Ramos (cell line): Measurements from ENCODE around the gene AEBP2.
"Not testable (repeated sequence)": the region's sequence is repeated elsewhere in the genome, so short reads cannot be mapped to it uniquely, and the experiment has no call there.

Source experiments
- in situ Hi-C: fragments of 300-500 bp; cut with MboI; formaldehyde crosslinking; loops from one replicate; pipeline ENCODE4 v1.14.3; 2022; ENCODE audit warnings: low sequenced_read_pairs; ENCODE audit not compliant: unreplicated experiment

AEBP2 gene

DNA sequence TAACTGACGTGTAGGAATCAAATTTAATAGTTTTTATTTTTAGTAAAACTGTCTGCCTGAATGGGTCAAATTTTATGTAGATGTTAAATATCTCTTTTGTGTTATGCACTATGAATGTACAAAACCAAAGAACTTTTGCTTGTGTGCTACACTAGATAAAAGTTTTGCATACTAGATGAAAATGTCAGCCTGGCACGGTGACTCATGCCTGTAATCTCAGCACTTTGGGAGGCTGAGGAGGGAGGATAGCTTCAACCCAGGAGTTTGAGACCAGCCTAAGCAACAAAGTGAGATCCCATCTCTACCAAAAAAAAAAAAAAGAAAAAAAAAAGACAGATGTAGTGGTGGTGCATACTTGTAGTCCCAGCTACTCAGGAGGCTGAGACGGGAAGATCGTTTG, 11.1 kb downstream of the AEBP2 start:
- in situ Hi-C loops, result no loop called here

DNA sequence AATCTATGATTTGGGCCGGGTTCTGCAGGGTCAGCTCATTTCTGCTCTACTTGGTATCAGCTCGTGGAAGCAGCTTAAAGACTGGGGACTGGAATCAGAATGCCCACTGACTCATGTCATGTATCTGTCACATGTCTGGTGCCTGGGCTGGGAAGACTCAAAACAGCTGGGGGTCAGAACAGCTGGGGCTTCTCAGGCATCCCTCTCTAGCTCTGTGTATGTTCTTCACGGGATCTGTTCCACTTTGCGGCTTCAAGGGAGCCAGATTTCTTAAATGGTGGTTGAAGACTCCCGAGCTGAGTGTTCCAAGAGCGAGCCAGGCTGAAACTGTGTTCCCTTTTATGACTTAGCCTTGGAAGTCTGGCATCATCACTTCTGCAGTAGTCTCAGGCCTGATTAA, 11.9 kb downstream of the AEBP2 start:
- in situ Hi-C loops, result no loop called here

DNA sequence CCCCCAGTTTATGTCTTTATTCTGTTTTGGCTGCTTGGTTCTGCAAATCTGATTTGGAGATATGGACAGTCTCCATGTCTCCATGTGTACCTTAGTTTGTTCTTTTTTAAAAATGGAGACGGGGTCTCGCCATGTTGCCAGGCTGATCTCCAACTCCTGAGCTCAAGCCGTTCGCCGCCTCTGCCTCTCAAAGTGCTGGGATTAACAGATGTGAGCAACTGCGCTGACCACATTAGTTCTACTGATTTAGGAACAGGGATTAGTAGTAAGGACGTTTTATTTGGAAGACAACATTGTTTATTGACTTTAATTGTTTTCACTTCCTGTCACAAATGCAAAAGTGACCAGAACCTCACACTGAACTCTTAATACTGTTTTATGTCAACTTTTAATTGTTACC, 14.7 kb downstream of the AEBP2 start:
- in situ Hi-C loops, result no loop called here

DNA sequence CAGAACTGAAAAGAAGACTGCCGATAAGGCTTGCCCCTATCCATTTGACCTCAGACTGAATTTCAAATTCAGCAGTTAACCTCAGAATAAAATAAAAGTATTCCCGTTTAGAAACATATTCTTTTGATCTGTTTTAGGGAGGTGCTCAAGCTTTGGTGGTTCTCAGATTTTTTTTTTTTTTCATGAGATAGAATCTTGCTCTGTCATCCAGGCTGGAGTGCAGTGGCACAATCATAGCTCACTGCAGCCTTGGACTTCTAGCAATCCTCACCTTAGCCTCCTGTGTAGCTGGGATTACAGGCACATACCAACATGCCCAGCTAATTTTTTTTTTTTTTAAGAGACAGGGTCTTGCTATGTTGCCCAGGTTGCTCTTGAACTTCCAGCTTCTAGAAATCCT, 15.5 kb downstream of the AEBP2 start:
- in situ Hi-C loops, result no loop called here

DNA sequence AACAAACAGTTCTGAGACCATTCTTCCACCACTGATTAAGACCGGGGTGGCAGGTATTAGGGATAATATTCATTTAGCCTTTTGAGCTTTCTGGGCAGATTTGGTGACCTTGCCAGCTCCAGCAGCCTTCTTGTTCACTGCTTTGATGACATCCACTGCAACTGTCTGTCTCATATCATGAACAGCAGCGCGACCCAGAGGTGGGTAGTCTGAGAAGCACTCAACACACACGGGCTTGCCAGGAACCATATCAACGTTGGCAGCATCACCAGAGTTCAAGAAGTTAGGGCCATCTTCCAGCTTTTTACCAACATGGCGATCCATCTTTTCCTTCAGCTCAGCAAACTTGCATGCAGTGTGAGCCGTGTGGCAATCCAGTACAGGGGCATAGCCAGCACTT, 16.9 kb downstream of the AEBP2 start:
- in situ Hi-C loops, result no loop called here

DNA sequence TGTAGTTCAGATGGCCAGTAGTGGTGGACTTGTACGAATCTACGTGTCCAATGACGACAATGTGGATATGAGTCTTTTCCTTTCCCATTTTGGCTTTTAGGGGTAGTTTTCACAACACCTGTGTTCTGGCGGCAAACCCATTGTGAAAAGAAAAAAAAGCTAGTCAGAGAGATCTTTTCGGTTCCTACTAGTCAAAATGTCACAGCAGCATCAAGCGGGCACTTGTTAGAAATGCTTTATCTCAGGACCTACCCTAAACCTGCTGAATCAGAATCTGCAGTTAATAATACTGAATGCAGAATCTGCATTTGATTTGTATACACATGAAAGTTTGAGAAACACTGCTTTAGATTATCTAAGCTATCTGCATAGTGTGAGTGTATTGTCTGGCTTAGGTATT, 18.3 kb downstream of the AEBP2 start:
- in situ Hi-C loops, result no loop called here

DNA sequence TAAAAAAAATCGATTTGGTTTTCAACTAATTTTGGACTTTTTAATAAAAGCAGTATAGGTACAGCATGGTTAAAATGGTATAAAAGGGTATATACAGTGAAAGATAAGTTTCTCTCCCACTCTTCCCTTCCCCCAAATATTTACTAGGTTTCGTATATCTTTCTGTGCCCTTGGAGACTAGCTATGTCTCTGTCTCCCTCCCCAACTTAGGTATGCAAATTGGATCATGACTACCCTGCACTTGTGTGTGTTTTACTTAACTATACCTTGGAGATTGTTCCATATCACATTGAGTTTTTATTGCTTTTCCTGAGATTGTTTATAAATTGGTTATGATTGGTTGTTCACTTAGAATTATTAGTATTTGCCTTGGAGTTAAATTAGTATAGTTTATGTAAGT, 19.4 kb downstream of the AEBP2 start:
- in situ Hi-C loops, result no loop called here

DNA sequence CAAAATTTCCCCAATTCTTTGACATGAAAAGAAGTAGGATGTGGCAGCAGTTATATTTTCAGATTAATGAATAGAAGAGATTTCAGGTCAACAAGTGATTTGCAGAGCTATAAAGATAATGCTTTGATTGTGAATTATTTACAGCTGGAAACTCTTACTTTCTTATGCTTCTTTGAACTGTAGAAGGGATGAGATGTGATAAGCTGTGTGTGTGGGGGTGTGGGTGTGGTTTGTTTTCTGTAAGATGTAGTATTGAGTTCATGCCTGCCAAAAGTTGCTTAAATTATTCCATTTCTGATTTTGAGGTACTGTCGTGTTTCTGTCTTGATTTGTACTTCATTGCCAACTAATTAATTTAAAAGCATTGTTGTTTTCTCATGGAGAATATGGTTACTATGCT, 22.7 kb downstream of the AEBP2 start:
- in situ Hi-C loops, result no loop called here

DNA sequence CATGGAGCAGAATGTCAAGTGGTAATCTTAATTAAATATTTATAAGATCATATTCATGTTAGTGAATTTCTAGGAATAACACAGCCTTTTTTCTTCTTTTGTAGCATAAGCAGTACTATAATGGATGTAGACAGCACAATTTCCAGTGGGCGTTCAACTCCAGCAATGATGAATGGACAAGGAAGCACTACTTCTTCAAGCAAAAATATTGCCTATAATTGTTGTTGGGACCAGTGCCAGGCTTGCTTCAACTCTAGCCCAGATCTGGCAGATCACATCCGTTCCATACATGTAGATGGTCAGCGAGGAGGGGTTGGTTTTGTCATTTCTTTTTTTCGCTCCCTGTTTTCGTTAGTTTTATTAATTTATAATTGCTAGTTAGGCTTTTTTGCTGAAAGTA, 23.1 kb downstream of the AEBP2 start:
- in situ Hi-C loops, result no loop called here

DNA sequence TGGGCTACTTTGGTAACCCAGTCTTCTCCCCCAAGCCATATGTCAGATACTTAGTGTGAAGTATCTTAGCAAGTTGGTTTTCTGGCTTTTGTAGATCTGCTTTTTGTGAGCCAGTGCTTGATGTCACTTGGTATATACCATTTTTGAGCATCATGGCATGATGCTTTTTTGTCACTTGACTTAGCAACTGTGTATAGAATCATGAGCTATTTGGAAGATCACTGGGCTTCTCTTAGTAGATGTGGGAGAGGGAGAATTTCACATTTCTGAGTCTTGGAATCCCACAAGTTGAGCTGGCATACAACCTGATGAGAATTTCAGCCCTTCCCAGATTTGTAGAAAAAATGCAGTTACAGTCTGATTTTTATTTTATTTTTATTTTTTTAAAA, 24.9 kb downstream of the AEBP2 start:
- in situ Hi-C loops, result no loop called here

DNA sequence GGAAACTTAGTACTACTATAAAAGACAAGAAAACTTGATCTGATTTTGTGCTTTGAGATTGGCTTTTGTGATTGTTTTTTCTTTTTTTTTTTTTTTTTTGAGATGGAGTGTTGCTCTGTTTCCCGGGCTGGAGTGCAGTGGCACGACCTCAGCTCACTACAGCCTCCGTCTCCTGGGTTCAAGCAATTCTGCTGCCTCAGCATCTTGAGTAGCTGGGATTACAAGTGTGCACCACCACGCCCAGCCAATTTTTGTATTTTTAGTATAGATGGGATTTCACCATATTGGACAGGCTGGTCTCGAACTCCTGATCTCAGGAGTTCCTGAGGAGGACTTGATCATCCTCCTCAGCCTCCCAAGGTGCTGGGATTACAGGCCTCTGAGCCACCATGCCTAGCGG, 26.4 kb downstream of the AEBP2 start:
- in situ Hi-C loops, result no loop called here

DNA sequence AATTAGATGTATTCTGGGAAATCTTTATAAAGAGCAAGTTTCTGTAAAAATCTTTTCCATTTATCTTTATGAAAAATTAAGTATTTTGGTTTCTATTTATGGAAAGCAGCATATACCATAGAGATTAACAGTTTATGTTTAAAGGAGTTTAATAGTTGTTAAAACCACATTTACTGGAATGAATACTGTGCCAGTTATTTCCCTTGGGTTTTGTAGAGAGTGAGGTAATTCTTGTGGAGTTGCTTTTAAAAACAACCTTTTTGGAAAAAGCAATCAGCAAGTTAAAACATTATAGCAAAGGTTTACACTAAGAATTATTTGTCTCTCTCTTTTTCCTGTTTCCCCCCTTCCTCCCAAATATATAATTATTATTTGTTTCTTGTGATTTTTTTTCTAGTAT, 34.9 kb downstream of the AEBP2 start:
- in situ Hi-C loops, result no loop called here

DNA sequence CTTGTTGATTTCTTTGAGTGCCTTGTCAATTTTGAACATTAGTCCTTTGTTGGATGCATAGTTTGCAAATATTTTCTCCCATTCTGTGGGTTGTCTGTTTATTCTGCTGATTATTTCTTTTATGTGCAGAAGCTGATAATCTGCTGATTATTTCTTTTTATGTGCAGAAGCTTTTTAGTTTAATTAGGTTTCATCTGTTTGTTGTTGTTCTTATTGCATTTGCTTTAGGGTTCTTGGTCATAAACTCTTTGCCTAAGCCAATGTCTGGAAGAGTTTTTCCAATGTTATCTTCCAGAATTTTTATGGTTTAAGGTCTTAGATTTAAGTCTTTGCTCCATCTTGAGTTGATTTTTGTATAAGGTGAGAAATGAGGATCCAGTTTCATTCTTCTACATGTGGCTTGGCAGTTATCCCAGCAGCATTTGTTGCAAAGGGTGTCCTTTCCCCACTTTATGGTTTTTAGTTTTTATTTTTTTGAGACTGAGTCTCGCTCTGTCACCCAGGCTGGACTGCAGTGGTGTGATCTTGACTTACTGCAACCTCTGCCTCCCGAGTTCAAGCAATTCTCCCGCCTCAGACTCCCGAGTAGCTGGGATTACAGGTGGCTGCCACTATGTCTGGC, 36.7 kb downstream of the AEBP2 start:
- in situ Hi-C loops, result not testable (repeated sequence)

DNA sequence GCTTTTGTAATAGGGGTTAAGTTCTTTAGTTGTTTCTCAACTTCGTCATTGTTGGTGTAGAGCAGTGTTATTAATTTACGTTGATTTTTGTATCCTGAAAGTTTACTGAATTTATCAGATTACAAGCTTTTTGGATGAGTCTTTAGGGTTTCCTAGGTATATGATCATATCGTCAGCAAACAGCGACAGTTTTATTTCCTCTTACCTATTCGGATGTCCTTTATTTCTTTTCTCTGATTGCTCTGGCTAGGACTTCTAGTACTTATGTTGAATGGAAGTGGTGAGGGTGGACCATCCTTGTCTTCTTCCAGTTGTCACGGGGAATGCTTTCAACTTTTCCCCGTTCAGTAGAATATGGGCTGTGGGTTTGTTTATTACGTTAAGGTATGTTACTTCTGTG, 37.8 kb downstream of the AEBP2 start:
- in situ Hi-C loops, result no loop called here

DNA sequence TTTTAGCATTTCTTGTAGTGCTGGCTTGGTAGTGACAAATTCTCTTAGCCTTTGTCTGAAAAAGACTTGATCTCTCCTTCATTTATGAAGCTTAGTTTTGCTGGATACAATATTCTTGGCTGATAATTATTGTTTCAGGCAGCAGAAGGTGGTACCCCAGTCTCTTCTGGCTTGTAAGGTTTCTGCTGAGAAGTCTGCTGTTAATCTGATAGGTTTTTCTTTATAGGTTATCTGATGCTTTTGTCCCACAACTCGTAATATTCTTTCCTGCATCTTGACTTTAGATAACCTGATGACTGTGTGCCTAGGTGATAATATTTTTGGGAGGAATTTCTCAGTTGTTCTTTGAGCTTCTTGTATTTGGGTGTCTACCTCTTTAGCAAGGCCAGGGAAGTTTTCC, 41.2 kb downstream of the AEBP2 start:
- in situ Hi-C loops, result no loop called here

DNA sequence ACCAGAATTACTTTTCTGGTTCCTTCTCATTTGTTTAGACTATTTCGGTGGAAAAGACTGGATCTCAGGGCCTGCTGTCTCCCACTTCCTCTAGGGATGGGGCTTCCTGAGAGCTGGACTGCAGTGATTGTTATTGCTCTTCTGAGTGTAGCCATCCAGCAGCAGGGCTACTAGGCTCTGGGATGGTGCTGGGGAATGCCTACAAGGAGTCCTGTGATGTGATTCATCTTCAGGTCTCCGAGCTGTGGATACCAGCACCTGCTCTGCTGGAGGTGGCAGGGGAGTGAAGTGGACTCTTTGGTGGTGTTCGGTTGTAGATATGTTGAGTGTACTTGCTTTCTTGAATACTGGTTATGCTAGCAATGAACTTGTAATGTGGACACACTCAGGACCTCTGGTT, 42.7 kb downstream of the AEBP2 start:
- in situ Hi-C loops, result no loop called here

DNA sequence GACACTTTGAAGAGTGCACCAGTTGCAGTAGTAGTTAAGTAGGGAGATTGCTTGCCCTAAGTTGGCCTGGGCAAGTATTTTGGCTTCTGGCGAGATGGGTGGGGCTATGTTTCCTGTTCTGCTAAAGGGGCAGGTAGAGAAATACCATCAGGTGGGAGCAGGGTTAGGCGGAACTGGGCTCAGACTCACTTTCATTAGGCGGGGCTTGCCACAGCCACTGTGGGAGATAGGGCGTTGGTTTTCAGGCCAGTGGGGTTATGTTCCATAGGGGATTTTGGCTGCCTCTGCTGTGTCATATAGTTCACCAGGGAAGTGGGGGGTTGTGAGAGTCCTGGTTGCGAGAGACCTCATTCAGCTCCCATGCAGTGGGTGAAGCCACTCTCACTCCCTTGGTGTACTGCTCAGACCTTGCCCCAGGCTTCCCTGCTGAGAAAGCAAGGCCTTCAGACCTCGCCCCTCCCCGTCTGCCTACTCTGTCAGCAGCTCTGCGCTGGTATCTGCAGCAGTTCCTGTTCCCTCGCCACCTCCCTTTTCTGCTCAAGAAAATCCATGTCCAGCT, 43.3 kb downstream of the AEBP2 start:
- in situ Hi-C loops, result no loop called here

DNA sequence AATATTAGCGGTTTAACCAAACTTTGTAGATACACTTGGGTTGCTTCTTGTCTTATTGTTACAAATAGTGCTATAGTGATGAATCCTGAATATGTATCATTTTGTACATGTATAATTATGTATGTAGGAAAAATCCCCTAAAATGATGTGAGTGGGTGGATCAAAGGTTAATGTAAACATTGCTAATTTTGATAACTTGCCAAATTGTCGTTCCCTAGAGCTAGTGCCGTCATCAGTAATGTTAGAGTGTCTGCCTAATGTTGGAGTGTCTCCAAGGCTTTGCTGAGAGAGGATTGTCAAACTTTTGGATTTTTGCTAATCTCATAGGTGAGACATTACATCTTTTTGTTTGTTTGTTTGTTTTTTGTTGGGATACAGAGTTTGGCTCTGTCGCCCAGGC, 44.4 kb downstream of the AEBP2 start:
- in situ Hi-C loops, result no loop called here

DNA sequence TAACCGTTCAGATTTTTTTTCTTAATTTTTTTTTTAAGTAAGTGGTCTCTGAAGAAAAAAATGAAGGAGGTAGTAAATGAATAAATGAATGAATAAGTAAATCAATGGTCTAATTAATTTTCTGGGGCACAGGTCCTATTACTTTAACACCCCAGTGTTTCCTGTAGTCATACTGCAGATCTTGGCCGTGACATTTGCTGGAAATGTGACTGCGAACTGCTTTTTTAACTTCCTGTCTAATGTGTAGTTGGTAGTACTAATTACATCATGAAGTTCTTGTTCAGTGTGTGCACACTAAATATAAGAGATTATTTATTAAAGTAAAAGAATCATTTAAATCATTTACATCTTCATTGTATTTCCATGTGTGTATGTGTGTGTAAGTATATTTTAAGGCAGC, 45.4 kb downstream of the AEBP2 start:
- in situ Hi-C loops, result no loop called here

DNA sequence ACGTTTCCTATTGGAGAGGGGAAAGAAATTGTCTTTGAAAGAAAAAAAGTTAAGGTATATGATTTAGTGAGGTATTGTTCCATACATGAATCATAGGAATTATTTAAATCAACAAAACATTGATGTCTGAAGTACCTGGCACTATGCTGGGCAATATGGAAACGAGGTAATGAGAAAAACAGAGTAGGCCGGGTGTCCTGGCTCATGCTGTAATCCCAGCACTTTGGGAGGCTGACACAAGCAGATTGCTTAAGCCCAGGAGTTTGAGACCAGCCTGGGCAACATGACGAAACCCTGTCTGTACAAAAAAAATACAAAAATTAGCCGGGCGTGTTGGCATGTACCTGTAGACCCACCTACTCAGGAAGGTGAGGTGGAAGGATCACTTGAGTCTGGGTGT, 45.9 kb downstream of the AEBP2 start:
- in situ Hi-C loops, result no loop called here

DNA sequence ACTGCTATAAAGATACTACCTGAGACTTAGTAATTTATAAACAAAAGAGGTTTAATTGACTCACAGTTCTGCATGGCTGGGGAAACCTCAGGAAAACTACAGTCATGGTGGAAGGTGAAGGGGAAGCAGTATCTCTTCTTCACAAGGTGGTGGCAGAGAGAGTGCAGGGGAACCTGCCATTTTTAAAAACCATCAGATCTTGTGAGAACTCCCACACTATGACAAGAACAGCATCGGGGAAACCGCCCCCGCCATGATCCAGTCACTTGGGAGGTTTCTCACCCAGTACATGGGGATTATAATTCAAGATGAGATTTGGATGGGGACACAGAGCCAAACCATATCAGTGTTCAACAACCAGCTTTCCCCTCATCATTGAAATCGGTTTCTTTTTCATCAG, 49.9 kb downstream of the AEBP2 start:
- in situ Hi-C loops, result no loop called here

DNA sequence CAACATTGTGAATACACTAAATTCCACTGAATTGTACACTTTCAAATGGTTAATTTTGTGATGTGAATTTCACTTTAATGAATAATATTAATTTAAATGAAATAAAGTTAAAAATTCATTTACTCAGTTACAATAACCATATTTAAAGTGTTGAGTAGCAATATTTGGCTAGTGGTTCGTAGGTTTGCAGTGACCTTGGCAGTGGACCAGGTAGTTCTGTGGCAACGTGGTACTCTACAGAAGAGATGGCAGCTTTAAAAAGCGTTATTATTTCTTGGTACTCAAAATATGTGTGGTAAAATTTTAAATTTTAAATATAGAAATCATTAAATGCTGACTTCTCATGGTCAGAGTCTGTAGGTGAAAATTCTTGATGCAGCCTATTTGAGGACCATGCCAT, 51.6 kb downstream of the AEBP2 start:
- in situ Hi-C loops, result no loop called here

DNA sequence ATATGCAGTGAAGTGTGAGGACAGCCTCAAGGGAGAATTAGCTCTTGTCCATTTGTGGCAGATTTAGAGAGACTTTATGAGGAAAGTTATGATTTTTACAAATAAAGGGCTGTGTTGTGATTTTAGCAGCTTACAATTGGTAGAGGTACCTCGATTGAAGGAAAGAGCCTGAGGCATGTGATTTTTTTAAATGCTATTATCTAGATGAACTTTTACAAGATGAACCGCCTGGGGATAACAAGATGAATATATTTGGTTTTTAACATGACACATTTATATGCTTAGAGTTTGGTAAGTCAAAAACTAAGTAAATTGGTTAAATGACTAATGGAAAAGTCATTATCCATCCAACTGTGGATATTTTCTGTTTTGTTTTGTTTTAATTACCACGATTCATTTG, 52.6 kb downstream of the AEBP2 start:
- in situ Hi-C loops, result no loop called here
